ENCODE measurements around the gene RGS10. TPM values are rescaled to one million over a fixed set of nuclear protein-coding genes. Genes with fewer than 3 reads are reported as not detected.
"Not testable (repeated sequence)": the region's sequence is repeated elsewhere in the genome, so short reads cannot be mapped to it uniquely, and the experiment has no call there.

The RGS10 gene
- total RNA-seq, 1 donor from 2014 or later = 5.6 TPM

DNA sequence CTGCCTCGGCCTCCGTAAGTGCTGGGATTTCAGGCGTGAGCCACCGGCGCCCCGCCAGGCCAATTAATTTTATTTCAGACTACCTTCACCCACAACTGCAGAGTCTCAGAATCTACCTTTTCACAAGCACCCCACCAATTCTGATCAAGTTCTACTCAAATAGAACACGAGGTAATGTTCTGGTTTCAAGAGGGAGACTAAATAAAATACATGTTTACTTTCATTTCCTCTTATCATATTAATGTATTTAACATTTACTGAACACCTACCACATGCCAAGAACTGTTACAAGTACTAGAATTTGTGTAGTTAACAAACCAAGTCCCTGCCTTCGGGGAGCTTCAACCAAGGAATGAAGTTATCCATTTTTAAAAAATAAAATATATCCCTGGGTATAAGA lies 25.5 kb upstream of the RGS10 start:
- intact Hi-C loops (cut with micrococcal nuclease) = no loop called here
- TF ChIP-seq, protein P1, sequence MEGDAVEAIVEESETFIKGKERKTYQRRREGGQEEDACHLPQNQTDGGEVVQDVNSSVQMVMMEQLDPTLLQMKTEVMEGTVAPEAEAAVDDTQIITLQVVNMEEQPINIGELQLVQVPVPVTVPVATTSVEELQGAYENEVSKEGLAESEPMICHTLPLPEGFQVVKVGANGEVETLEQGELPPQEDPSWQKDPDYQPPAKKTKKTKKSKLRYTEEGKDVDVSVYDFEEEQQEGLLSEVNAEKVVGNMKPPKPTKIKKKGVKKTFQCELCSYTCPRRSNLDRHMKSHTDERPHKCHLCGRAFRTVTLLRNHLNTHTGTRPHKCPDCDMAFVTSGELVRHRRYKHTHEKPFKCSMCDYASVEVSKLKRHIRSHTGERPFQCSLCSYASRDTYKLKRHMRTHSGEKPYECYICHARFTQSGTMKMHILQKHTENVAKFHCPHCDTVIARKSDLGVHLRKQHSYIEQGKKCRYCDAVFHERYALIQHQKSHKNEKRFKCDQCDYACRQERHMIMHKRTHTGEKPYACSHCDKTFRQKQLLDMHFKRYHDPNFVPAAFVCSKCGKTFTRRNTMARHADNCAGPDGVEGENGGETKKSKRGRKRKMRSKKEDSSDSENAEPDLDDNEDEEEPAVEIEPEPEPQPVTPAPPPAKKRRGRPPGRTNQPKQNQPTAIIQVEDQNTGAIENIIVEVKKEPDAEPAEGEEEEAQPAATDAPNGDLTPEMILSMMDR (IDR thresholded peaks at IDR 0.05; ENCODE audit: borderline replicate concordance) = no peak
- peaks cover 6% of the 10 kb centered on the region for H3K4me1 ChIP-seq
- H3K27ac ChIP-seq (replicated peaks) = no peak overlapping the region
- H3K9me3 ChIP-seq (replicated peaks) = no peaks in the 10 kb centered on the region
- no peaks in the 10 kb centered on the region for H3K27me3 ChIP-seq (ENCODE audit: low read depth)
- H3K4me3 ChIP-seq = no peak overlapping the region
- no peak for DNase-seq
- H3K36me3 ChIP-seq = peaks cover 10% of the 10 kb centered on the region

- TF ChIP-seq, protein P1 (IDR thresholded peaks at IDR 0.05; ENCODE audit: borderline replicate concordance) = no peak
- intact Hi-C loops (cut with micrococcal nuclease) = no loop called here
- no peaks in the 10 kb centered on the region for H3K9me3 ChIP-seq (replicated peaks)
- no peak overlapping the region for H3K4me3 ChIP-seq
- DNase-seq = no peak
- H3K27ac ChIP-seq (replicated peaks) = no peak overlapping the region
- no peaks in the 10 kb centered on the region for H3K36me3 ChIP-seq
- no peaks in the 10 kb centered on the region for H3K4me1 ChIP-seq
- no peaks in the 10 kb centered on the region for H3K27me3 ChIP-seq (ENCODE audit: low read depth)
These were observed 19.6 kb upstream of the RGS10 start for GRCh38 chr10:119562097-119562496.

DNA sequence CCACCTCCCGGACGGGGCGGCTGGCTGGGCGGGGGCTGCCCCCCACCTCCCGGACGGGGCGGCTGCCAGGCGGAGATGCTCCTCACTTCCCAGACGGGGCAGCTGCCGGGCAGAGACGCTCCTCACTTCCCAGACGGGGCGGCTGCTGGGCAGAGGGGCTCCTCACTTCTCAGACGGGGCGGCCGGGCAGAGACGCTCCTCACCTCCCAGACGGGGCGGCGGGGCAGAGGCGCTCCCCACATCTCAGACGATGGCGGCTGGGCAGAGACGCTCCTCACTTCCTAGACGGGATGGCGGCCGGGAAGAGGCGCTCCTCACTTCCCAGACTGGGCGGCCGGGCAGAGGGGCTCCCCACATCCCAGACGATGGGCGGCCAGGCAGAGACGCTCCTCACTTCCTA lies 17.0 kb upstream of the RGS10 start:
- H3K27me3 ChIP-seq (ENCODE audit: low read depth); H3K36me3 ChIP-seq; H3K4me1 ChIP-seq; DNase-seq; intact Hi-C loops (cut with micrococcal nuclease); H3K27ac ChIP-seq (replicated peaks); H3K9me3 ChIP-seq (replicated peaks); H3K4me3 ChIP-seq: not testable (repeated sequence)

GRCh38 chr10:119556081-119556480 lies 13.6 kb upstream of the RGS10 start:
- intact Hi-C loops (cut with micrococcal nuclease); DNase-seq; H3K36me3 ChIP-seq; H3K27me3 ChIP-seq (ENCODE audit: low read depth); H3K4me3 ChIP-seq; H3K9me3 ChIP-seq (replicated peaks); H3K27ac ChIP-seq (replicated peaks); H3K4me1 ChIP-seq: not testable (repeated sequence)

DNA sequence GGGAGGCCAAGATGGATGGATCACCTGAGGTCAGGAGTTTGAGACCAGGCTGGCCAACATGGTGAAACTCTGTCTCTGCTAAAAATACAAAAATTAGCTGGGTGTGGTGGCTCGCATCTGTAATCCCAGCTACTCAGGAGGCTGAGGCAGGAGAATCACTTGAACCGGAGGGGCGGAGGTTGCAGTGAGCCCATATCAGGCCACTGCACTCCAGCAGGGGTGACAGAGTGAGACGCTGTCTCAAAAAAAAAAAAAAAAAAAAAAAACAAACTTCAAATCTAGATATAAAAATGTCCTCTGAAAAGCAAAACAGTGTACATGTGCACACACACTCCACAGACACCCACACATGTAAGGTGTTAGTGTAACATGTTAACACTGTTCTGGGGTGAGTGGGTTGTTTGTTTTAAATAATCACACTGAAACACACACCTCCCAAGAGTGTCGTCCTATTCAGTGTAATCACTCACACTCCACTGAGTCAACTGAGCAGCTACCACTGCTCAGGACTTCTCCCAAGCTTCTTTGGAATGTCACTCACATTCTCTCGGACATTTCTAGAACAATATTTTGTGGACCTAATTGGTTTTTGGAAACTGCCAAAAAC lies 12.8 kb upstream of the RGS10 start:
- H3K4me3 ChIP-seq = no peak overlapping the region
- no peaks in the 10 kb centered on the region for H3K4me1 ChIP-seq
- no peak for DNase-seq
- H3K27ac ChIP-seq (replicated peaks) = no peak overlapping the region
- H3K27me3 ChIP-seq (ENCODE audit: low read depth) = no peaks in the 10 kb centered on the region
- TF ChIP-seq, protein P1 (IDR thresholded peaks at IDR 0.05; ENCODE audit: borderline replicate concordance) = no peak
- no peaks in the 10 kb centered on the region for H3K36me3 ChIP-seq
- intact Hi-C loops (cut with micrococcal nuclease) = no loop called here
- H3K9me3 ChIP-seq (replicated peaks) = no peaks in the 10 kb centered on the region

DNA sequence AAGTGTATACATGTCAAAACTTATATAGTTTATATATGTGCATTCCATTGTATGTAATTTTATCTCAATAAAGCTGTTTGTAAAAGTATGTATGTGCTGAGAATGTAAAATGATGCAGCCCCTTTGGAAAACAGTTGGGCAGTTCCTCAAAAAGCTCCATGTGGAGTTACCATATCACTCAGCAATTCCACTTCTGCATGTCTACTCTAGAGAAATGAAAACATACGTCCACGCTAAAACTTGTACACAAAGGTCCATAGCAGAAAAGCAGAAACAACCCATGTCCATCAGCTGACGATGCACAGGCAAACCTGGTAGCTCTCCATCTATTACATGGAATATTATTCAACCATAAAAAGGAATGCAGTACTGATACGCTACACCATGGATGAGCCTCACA lies 8.3 kb upstream of the RGS10 start:
- Histone ChIP-seq H3K9me3 (replicated peaks) (no peaks in the 10 kb centered on the region), H3K4me1 (no peaks in the 10 kb centered on the region), H3K27ac (replicated peaks) (no peak overlapping the region), H3K27me3 (ENCODE audit: low read depth) (peaks cover 39% of the 10 kb centered on the region), H3K36me3 (no peaks in the 10 kb centered on the region), H3K4me3 (no peak overlapping the region)
- intact Hi-C loops (cut with micrococcal nuclease) = no loop called here
- DNase-seq = no peak
- TF ChIP-seq, protein P1 (IDR thresholded peaks at IDR 0.05; ENCODE audit: borderline replicate concordance) = no peak

All from left ventricle myocardium inferior (tissue), 1 donor.